Endothelial cell of umbilical vein (primary cell): ENCODE data around the gene IMPA2. TPM values are rescaled to one million over a fixed set of nuclear protein-coding genes. Genes with fewer than 3 reads are reported as not detected.

Source experiments
- BruUV-seq: library from RNA; stranded (reverse); fragments of 400-500 nt; replicated peaks from 2 replicates; lab custom pipeline; 2021; lab: Mats Ljungman, UMichigan
- CTCF ChIA-PET: fragments of 300-600, 350-600 bp; sonication (Branson Sonifier 250); formaldehyde crosslinking; loops from one replicate; lab custom pipeline; 2021; ENCODE audit warnings: antibody characterized with exemption, inconsistent platforms; lab: Charles Lee
- POLR2A ChIA-PET: fragments of 300-600, 350-600 bp; sonication (Branson Sonifier 250); formaldehyde crosslinking; loops from one replicate; lab custom pipeline; 2021; ENCODE audit warnings: antibody characterized with exemption, inconsistent platforms; lab: Charles Lee
- DNase-seq: peaks from one replicate; pipeline ENCODE4 v3.0.0-alpha.2; 2011; ENCODE audit warnings: low read depth, low spot score
- FAIRE-seq: peaks from 2 replicates; lab custom pipeline; 2011; peaks lifted over from hg19 to GRCh38; lab: Jason Lieb, UNC
- H2AFZ ChIP-seq: 2 replicates; pipeline ENCODE4 v1.6.0; 2012; ENCODE audit warnings: low read depth, low read length, control low read depth, inconsistent platforms
- H3K27ac ChIP-seq: 2 replicates; pipeline ENCODE4 v1.5.1; 2011; ENCODE audit warnings: low read depth, mild to moderate bottlenecking, control low read depth, low read length, moderate library complexity; ENCODE audit not compliant: insufficient read depth
- H3K27me3 ChIP-seq, 2 experiments: 2 replicates each; pipeline versions ENCODE4 v1.6.0 to v1.6.1; 2011; ENCODE audit warnings: low read length in 2 of 2, mixed read lengths in 1 of 2; ENCODE audit not compliant: control insufficient read depth in 2 of 2, insufficient read depth in 2 of 2
- H3K36me3 ChIP-seq, 2 experiments: 2 replicates in 1 of 2; 3 replicates in 1 of 2; pipeline ENCODE4 v1.5.1; 2011; ENCODE audit warnings: low read length in 2 of 2, mild to moderate bottlenecking in 1 of 2, moderate library complexity in 1 of 2; ENCODE audit not compliant: control insufficient read depth in 2 of 2, insufficient read depth in 2 of 2; ENCODE audit errors: extremely low read depth in 1 of 2
- H3K4me1 ChIP-seq: 3 replicates; pipeline ENCODE4 v1.5.1; 2011; ENCODE audit warnings: mild to moderate bottlenecking, low read length; ENCODE audit not compliant: control insufficient read depth, insufficient read depth; ENCODE audit errors: extremely low read depth
- H3K4me2 ChIP-seq: 2 replicates; pipeline ENCODE4 v1.6.1; 2011; ENCODE audit warnings: low read length, control low read depth, mixed read lengths; ENCODE audit not compliant: insufficient read depth
- H3K4me3 ChIP-seq, 3 experiments: fragments of 200-600 bp in 1 of 3; sonication (generic), shearing (Covaris generic) in 1 of 3; replicated peaks in 1 of 3; 2 replicates each; pipeline ENCODE4 v1.5.1; 2011 to 2016; ENCODE audit warnings: control low read depth in 3 of 3, low read length in 3 of 3, mild to moderate bottlenecking in 2 of 3, inconsistent platforms in 1 of 3, low read depth in 1 of 3, moderate library complexity in 1 of 3; ENCODE audit not compliant: insufficient read depth in 1 of 3
- H3K79me2 ChIP-seq: 2 replicates; pipeline ENCODE4 v1.6.0; 2012; ENCODE audit warnings: low read length, inconsistent platforms; ENCODE audit not compliant: control insufficient read depth, insufficient read depth
- H3K9ac ChIP-seq: replicated peaks from 2 replicates; pipeline ENCODE3; 2011; ENCODE audit warnings: low read length, control low read depth; ENCODE audit not compliant: insufficient read depth; ENCODE audit errors: extremely low read depth
- H3K9me1 ChIP-seq: replicated peaks from 3 replicates; pipeline ENCODE4 v1.6.0; 2011; ENCODE audit warnings: mild to moderate bottlenecking, low read length; ENCODE audit not compliant: control insufficient read depth, insufficient read depth; ENCODE audit errors: extremely low read depth
- H3K9me3 ChIP-seq: replicated peaks from 2 replicates; pipeline ENCODE4 v1.5.1; 2012; ENCODE audit warnings: low read length, inconsistent platforms; ENCODE audit not compliant: control insufficient read depth, insufficient read depth
- H4K20me1 ChIP-seq: replicated peaks from 2 replicates; pipeline ENCODE3; 2011; ENCODE audit warnings: mild to moderate bottlenecking, low read length; ENCODE audit not compliant: control insufficient read depth, insufficient read depth; ENCODE audit errors: extremely low read depth
- EZH2 ChIP-seq: IDR thresholded peaks from 2 replicates; pipeline ENCODE4 v1.6.1; 2012; ENCODE audit warnings: borderline replicate concordance, low read depth, mild to moderate bottlenecking, moderate library complexity, low read length, inconsistent platforms; ENCODE audit not compliant: severe bottlenecking
- FOS ChIP-seq: IDR thresholded peaks from 2 replicates; pipeline ENCODE4 v1.6.1; 2011; ENCODE audit warnings: mild to moderate bottlenecking, low read length, moderate library complexity, borderline replicate concordance; ENCODE audit not compliant: insufficient read depth
- GATA2 ChIP-seq: IDR thresholded peaks from 2 replicates; pipeline ENCODE4 v1.7.0; 2011; ENCODE audit warnings: low read depth, mild to moderate bottlenecking, moderate library complexity, mixed read lengths, low read length; ENCODE audit not compliant: insufficient read length, insufficient read depth
- JUN ChIP-seq: IDR thresholded peaks from 2 replicates; pipeline ENCODE4 v1.6.1; 2011; ENCODE audit warnings: borderline replicate concordance, low read depth; ENCODE audit not compliant: insufficient read length, insufficient read depth
- MYC ChIP-seq: IDR thresholded peaks from one replicate; pipeline ENCODE4 v1.6.1; 2011; ENCODE audit warnings: mild to moderate bottlenecking, low read depth, low read length
- POLR2A ChIP-seq: IDR thresholded peaks from 2 replicates; pipeline ENCODE4 v1.6.1; 2012; ENCODE audit warnings: low read depth, mild to moderate bottlenecking, control low read depth, low read length
- POLR2AphosphoS5 ChIP-seq: IDR thresholded peaks from 2 replicates; pipeline ENCODE4 v1.6.1; 2012; ENCODE audit warnings: low read depth, mild to moderate bottlenecking, control low read depth, low read length, moderate library complexity; ENCODE audit not compliant: insufficient read depth
- dilution Hi-C: fragments of 300-500 bp; cut with MboI; formaldehyde crosslinking; loops from one replicate; pipeline ENCODE4 v1.15.0; 2019; ENCODE audit warnings: low sequenced_read_pairs; ENCODE audit not compliant: extremely low pct_ligation_motif_present
- intact Hi-C: fragments of 100-400 bp; cut with micrococcal nuclease; formaldehyde crosslinking; loops from one replicate; pipeline ENCODE4 v1.10.0; 2022
- polyA plus RNA-seq, 4 experiments: library from polyadenylated mRNA; depleted of rRNA in 3 of 4; stranded (reverse) in 3 of 4; unstranded in 1 of 4; fragments of >200 nt; gene quantifications; 2 replicates each; pipeline versions ENCODE4 v1.2.1 to v1.2.3, GENCODE V29; 2011 to 2012; ENCODE audit warnings: missing spikeins in 1 of 4
- total RNA-seq: library from RNA; stranded (reverse); gene quantifications from 2 replicates; pipeline ENCODE4 v1.2.3, GENCODE V29; 2021
- TF ChIP-seq, protein P1 (sequence below), 2 donors: IDR thresholded peaks; 1 replicate in 1 of 2; 2 replicates in 1 of 2; pipeline ENCODE4 v1.5.1; 2011; ENCODE audit warnings: low read length in 2 of 2, mild to moderate bottlenecking in 2 of 2, moderate library complexity in 2 of 2, control low read depth in 1 of 2, inconsistent platforms in 1 of 2, low read depth in 1 of 2; ENCODE audit not compliant: insufficient read depth in 1 of 2; ENCODE audit errors: extremely low read depth in 1 of 2
- TF ChIP-seq, protein P2 (sequence below): IDR thresholded peaks from 2 replicates; pipeline ENCODE4 v1.6.1; 2011; ENCODE audit not compliant: insufficient read depth, insufficient read length

IMPA2 gene
- total and polyA plus RNA-seq, 2 donors (not counting 3 experiments of a cell fraction or from before 2014, with no cell fraction given) = 6.1 to 8.0 TPM

DNA sequence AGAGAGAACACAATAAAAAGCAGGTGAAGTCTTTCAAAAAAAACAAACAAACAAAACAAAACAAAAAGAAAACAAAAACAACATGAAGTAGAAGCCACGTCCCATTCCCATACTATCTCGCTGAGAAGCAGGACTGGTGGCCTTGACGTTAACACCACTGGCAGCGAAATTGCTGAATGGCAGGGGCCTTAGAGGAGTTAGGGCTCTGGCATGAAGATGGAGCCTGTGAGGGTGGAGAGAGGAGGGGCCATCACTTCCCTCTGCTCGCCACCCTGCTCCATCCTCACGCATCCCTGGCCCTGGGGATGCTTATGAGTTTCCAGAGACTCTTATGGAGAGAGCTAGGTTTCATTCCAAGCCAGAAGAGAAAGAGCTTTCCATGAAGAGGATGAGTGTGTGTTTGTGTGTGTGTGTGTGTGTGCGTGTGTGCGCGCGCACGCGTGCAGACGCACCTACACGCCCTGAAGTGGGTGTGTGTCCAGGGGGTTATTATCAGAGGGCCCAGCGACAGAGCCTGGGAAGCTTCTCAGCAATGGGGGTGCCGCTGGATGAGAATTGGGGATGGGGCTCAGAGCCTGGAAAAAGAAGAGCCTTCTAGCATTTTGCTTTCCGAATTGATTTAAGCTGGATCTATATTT, 20.4 kb upstream of the IMPA2 start:
- Histone ChIP-seq H4K20me1 (no peaks in the 10 kb centered on the region), H2AFZ (no peak overlapping the region), H3K27ac (no peak overlapping the region), H3K9me1 (no peaks in the 10 kb centered on the region), H3K4me3 (no peak overlapping the region), H3K79me2 (no peaks in the 10 kb centered on the region), H3K4me2 (no peak overlapping the region), H3K9me3 (no peaks in the 10 kb centered on the region), H3K9ac (no peak overlapping the region), H3K36me3 (no peaks in the 10 kb centered on the region), H3K4me1 (no peaks in the 10 kb centered on the region), H3K27me3 (no peaks in the 10 kb centered on the region)
- ChIA-PET CTCF (interaction anchor here (1.7 to 2.6 kb wide), 2 partner anchors 20 to 23 kb away, joined by 5 to 11 read pairs; partner anchors contain the start of gene IMPA2), POLR2A (no interaction called here)
- no TSS peak for BruUV-seq
- no peak for FAIRE-seq
- intact Hi-C loops = no loop called here
- no peak for TF ChIP-seq EZH2
- TF ChIP-seq FOS = no peak
- TF ChIP-seq, protein P1, sequence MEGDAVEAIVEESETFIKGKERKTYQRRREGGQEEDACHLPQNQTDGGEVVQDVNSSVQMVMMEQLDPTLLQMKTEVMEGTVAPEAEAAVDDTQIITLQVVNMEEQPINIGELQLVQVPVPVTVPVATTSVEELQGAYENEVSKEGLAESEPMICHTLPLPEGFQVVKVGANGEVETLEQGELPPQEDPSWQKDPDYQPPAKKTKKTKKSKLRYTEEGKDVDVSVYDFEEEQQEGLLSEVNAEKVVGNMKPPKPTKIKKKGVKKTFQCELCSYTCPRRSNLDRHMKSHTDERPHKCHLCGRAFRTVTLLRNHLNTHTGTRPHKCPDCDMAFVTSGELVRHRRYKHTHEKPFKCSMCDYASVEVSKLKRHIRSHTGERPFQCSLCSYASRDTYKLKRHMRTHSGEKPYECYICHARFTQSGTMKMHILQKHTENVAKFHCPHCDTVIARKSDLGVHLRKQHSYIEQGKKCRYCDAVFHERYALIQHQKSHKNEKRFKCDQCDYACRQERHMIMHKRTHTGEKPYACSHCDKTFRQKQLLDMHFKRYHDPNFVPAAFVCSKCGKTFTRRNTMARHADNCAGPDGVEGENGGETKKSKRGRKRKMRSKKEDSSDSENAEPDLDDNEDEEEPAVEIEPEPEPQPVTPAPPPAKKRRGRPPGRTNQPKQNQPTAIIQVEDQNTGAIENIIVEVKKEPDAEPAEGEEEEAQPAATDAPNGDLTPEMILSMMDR (IDR thresholded peaks at IDR 0.05; ENCODE audit: extremely low read depth in 1 of 2, insufficient read depth in 1 of 2, low read depth in 1 of 2, low read length in 2 of 2) = no peak
- no peak for TF ChIP-seq GATA2
- TF ChIP-seq POLR2A = no peak
- TF ChIP-seq MYC = no peak
- TF ChIP-seq JUN = no peak
- TF ChIP-seq, protein P2, sequence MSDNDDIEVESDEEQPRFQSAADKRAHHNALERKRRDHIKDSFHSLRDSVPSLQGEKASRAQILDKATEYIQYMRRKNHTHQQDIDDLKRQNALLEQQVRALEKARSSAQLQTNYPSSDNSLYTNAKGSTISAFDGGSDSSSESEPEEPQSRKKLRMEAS = no peak
- TF ChIP-seq POLR2AphosphoS5 = no peak
- no peak for DNase-seq
- dilution Hi-C loops = no loop called here
